Upper lobe of left lung (tissue), 6 donors: ENCODE measurements around the gene IFITM5. TPM values are rescaled to one million over a fixed set of nuclear protein-coding genes. Genes with fewer than 3 reads are reported as not detected.
"Not testable (repeated sequence)": the region's sequence is repeated elsewhere in the genome, so short reads cannot be mapped to it uniquely, and the experiment has no call there.

Source experiments
- ATAC-seq, 2 donors: fragments of 200-7000 bp; cut with Tn5 transposase; one replicate each; pipeline ENCODE4 v1.9.1; 2022; ENCODE audit warnings: mild to moderate bottlenecking in 2 of 2, moderate library complexity in 2 of 2; ENCODE audit not compliant: low FRiP score in 2 of 2
- DNase-seq, 2 donors: peaks; one replicate each; pipeline ENCODE4 v3.0.0-alpha.2; 2019 to 2020
- H3K27ac ChIP-seq, 4 donors: fragments of 200-600 bp; sonication (generic); one replicate each; pipeline ENCODE4 v1.5.1; 2016 to 2019
- H3K27me3 ChIP-seq, 4 donors: fragments of 200-600 bp; sonication (generic); one replicate each; pipeline ENCODE4 v1.5.1; 2017 to 2019
- H3K36me3 ChIP-seq, 4 donors: fragments of 200-600 bp; sonication (generic); one replicate each; pipeline ENCODE4 v1.5.1; 2016 to 2019
- H3K4me1 ChIP-seq, 4 donors: fragments of 200-600 bp; sonication (generic); one replicate each; pipeline ENCODE4 v1.5.1; 2018 to 2019
- H3K4me3 ChIP-seq, 4 donors: fragments of 200-600 bp; sonication (generic); one replicate each; pipeline ENCODE4 v1.5.1; 2017 to 2019; ENCODE audit warnings: mild to moderate bottlenecking in 2 of 4, moderate library complexity in 1 of 4
- H3K9me3 ChIP-seq, 4 donors: fragments of 200-600 bp; sonication (generic); one replicate each; pipeline ENCODE4 v1.5.1; 2018 to 2019
- EP300 ChIP-seq, 4 donors: sonication (generic); formaldehyde crosslinking; IDR thresholded peaks; one replicate each; pipeline ENCODE4 v1.5.1; 2017; ENCODE audit warnings: antibody characterized with exemption in 4 of 4, control low read depth in 2 of 4
- POLR2A ChIP-seq, 4 donors: fragments of 450-650 bp; IDR thresholded peaks; one replicate each; pipeline ENCODE4 v1.5.1; 2016 to 2017; ENCODE audit warnings: antibody characterized with exemption in 4 of 4, mild to moderate bottlenecking in 2 of 4
- POLR2AphosphoS5 ChIP-seq, 2 donors: sonication (generic); formaldehyde crosslinking; IDR thresholded peaks; one replicate each; pipeline ENCODE4 v1.5.1; 2017; ENCODE audit warnings: antibody characterized with exemption in 2 of 2
- WGBS, 2 donors: methylation state at CpG; one replicate each; pipeline ENCODE4 v1.1.5; 2017 to 2018; 5-methylcytosine and 5-hydroxymethylcytosine counted together
- total RNA-seq, 6 donors: library from RNA; depleted of rRNA in 4 of 6; stranded (reverse); fragments of >200 nt in 4 of 6; gene quantifications; one replicate each; pipeline versions ENCODE4 v1.1.0 to v1.2.1, GENCODE V29; 2016 to 2021
- TF ChIP-seq, protein P1 (sequence below), 6 experiments: fragments of 450-650 bp in 4 of 6; fragments of 200-600 bp in 2 of 6; sonication (generic) in 2 of 6; IDR thresholded peaks; one replicate each; pipeline ENCODE4 v1.5.1; 2016 to 2019; ENCODE audit warnings: antibody characterized with exemption in 6 of 6
- donor health status: DM: no; HTN: no; CAD: no; lungs with moderate emphysema.
- donor health status: DM: no; HTN: yes; CAD: no; lungs with severe emphysema.

Gene IFITM5
- total RNA-seq, 6 donors from 2014 or later = not detected

DNA sequence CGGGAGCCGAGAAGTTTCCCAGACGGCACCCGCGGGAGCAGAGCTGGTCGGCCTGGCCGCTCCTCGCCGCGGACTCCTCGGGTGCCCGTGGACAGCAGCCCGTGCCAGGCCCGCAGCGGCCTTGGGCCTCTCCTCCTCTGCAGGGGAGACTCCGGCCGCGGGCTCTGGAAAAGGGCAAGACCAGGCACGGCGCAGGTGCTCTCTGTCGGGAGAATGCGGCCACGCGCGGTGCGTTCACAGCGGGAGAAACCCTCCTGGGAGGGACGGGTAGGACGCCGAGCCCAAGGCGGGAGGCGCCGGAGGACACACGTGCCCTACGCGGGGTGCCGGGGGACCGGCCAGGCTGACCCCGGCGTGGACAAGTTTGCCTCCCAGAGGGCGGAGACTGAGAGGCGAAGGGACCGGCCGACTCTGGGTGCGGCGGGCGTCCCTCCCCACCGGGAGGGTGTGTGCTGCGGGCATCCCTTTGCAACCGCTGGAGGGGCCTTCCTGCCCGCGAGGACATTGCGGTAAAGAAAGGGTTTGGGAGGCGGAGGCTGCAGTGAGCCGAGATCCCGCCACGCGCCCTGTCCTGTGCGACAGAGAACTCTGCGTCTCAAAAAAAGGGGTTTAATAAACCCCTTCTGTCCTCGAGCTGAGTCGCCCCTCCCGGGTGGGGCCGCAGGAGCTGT, 16.8 kb upstream of the IFITM5 start:
- ATAC-seq = no peak
- peak in 1 of 2 donors; percentile 88 for DNase-seq
- Histone ChIP-seq H3K4me3 (peak overlapping the region; percentile 42 to 67 (median 47)), H3K27me3 (peaks cover 0 to 9% (median 0%) of the 10 kb centered on the region in 4 donors), H3K27ac (peak overlapping the region; percentile 61 to 97 (median 94)), H3K9me3 (no peaks in the 10 kb centered on the region), H3K4me1 (peaks cover 42 to 65% (median 46%) of the 10 kb centered on the region in 4 donors), H3K36me3 (peaks cover 0 to 4% (median 0%) of the 10 kb centered on the region in 4 donors)
- TF ChIP-seq EP300 (IDR thresholded peaks at IDR 0.05) (no peak), POLR2A (IDR thresholded peaks at IDR 0.05) (peak in 2 of 4 donors; percentile 19 to 34), POLR2AphosphoS5 (IDR thresholded peaks at IDR 0.05) (peak; percentile 26 to 39)
- TF ChIP-seq, protein P1, sequence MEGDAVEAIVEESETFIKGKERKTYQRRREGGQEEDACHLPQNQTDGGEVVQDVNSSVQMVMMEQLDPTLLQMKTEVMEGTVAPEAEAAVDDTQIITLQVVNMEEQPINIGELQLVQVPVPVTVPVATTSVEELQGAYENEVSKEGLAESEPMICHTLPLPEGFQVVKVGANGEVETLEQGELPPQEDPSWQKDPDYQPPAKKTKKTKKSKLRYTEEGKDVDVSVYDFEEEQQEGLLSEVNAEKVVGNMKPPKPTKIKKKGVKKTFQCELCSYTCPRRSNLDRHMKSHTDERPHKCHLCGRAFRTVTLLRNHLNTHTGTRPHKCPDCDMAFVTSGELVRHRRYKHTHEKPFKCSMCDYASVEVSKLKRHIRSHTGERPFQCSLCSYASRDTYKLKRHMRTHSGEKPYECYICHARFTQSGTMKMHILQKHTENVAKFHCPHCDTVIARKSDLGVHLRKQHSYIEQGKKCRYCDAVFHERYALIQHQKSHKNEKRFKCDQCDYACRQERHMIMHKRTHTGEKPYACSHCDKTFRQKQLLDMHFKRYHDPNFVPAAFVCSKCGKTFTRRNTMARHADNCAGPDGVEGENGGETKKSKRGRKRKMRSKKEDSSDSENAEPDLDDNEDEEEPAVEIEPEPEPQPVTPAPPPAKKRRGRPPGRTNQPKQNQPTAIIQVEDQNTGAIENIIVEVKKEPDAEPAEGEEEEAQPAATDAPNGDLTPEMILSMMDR (IDR thresholded peaks at IDR 0.05) = peak in 1 of 6 experiments; percentile 31
- 34 to 63% methylated on average over 23 to 48 of the region's 64 CpGs for WGBS, 2 donors

DNA sequence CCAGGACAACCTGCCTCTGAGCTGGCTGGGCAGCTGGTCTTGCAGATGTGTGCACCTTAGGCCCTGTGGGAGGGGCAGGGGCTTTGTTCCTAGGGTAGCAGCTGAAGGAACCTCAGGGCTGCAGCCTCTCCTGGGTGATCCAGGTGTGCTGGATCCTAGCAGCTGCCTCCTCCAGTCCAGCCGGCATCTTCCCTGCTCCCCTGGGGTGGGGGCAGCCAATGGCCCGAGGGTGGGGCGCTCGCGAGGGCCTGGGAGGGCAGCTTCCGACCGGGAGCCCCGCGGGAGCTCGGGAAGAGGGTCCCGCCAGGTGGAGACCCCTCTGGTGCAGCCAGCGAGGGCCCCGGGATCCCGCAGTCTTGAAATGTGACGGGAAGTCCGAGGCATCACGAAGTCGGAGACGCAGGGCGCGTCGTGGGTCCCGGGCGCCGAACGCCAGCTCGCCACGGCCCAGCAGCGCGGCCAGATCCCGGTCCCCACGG, 16.2 kb upstream of the IFITM5 start:
- Histone ChIP-seq H3K36me3 (peaks cover 0 to 4% (median 0%) of the 10 kb centered on the region in 4 donors), H3K27ac (peak overlapping the region; percentile 61 to 97 (median 94)), H3K9me3 (no peaks in the 10 kb centered on the region), H3K4me1 (peaks cover 42 to 61% (median 46%) of the 10 kb centered on the region in 4 donors), H3K4me3 (peak overlapping the region; percentile 42 to 67 (median 47)), H3K27me3 (peaks cover 0 to 9% (median 0%) of the 10 kb centered on the region in 4 donors)
- DNase-seq (no peak), ATAC-seq (no peak)
- TF ChIP-seq POLR2AphosphoS5 (IDR thresholded peaks at IDR 0.05) = no peak
- TF ChIP-seq EP300 (IDR thresholded peaks at IDR 0.05) = no peak
- TF ChIP-seq, protein P1 (IDR thresholded peaks at IDR 0.05) = no peak
- TF ChIP-seq POLR2A (IDR thresholded peaks at IDR 0.05) = no peak
- 62 to 85% methylated on average over 24 to 31 of the region's 32 CpGs for WGBS, 2 donors

DNA sequence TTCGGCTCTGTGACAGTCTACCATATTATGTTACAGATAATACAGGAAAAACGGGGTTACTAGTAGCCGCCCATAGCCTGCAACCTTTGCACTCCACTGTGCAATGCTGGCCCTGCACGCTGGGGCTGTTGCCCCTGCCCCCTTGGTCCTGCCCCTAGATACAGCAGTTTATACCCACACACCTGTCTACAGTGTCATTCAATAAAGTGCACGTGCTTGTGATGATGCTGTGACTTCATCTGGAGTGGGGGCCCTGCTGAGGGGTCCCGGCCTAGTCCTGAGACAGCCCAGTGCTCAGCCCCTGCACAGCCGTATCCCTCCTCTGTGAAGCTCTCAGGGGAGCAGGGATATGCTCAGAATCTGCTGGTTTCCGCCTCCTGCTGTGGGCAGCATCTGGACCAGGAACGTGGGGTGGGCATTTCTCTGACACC, 15.7 kb upstream of the IFITM5 start:
- Histone ChIP-seq H3K27ac (peak overlapping the region; percentile 85 to 97 (median 94)), H3K4me1 (peaks cover 42 to 61% (median 46%) of the 10 kb centered on the region in 4 donors), H3K4me3 (peak overlapping the region; percentile 42 to 67 (median 47)), H3K27me3 (peaks cover 0 to 9% (median 0%) of the 10 kb centered on the region in 4 donors), H3K9me3 (no peaks in the 10 kb centered on the region), H3K36me3 (peaks cover 0 to 4% (median 0%) of the 10 kb centered on the region in 4 donors)
- no peak for DNase-seq
- no peak for ATAC-seq
- TF ChIP-seq, protein P1 (IDR thresholded peaks at IDR 0.05) = no peak
- no peak for TF ChIP-seq POLR2AphosphoS5 (IDR thresholded peaks at IDR 0.05)
- TF ChIP-seq EP300 (IDR thresholded peaks at IDR 0.05) = no peak
- TF ChIP-seq POLR2A (IDR thresholded peaks at IDR 0.05) = no peak
- WGBS, 2 donors = 40 to 63% methylated on average over 2 to 9 of the region's 9 CpGs

DNA sequence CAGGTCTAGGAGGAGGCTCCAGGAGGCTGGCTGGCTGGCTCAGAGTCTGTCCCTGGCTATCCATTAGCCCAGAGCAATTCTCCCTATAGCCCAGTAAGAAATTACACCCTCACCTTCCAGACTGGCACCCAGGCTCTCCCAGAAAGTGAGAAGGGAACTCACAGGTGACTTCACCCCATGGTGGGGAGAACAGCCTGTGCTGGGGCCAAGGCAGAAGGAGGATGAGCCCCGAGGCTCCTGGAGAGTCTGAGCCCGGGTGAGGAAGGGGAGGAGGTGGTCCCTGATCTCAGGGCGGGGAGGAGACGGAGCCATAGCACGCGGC, 15.2 kb upstream of the IFITM5 start:
- H3K9me3 ChIP-seq, ATAC-seq, H3K27me3 ChIP-seq, DNase-seq, H3K36me3 ChIP-seq: not testable (repeated sequence)
- H3K4me3 ChIP-seq = peak overlapping the region; percentile 42 to 67 (median 47)
- WGBS, 2 donors = 43 to 60% methylated on average over 6 of the region's 6 CpGs
- peaks cover 42 to 65% (median 50%) of the 10 kb centered on the region in 4 donors for H3K4me1 ChIP-seq
- H3K27ac ChIP-seq = peak overlapping the region; percentile 85 to 97 (median 94)

DNA sequence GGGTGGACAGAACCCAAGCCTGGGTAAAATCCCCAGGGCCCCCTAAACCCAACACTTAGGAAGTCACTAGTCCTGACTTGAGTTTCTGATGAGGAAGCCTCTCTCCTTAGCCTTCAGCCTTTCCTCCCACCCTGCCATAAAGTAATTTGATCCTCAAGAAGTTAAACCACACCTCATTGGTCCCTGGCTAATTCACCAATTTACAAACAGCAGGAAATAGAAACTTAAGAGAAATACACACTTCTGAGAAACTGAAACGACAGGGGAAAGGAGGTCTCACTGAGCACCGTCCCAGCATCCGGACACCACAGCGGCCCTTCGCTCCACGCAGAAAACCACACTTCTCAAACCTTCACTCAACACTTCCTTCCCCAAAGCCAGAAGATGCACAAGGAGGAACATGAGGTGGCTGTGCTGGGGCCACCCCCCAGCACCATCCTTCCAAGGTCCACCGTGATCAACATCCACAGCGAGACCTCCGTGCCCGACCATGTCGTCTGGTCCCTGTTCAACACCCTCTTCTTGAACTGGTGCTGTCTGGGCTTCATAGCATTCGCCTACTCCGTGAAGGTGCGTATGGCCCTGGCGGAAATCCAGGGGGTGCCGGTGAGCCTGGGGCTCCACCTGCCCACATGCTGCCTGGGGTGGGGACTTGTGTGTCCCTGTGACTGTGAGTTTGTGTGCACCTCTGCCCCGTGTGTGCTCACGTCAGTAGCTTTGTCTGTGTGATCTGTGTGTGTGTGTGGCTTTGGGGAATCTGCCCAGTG, 14.6 kb upstream of the IFITM5 start, which contains the start of gene IFITM1:
IFITM1 (plus strand) TSS at position 254 of the 767 bp plus-strand sequence; CDS start at position 385, 131 bp downstream.
- Histone ChIP-seq H3K36me3 (no peaks in the 10 kb centered on the region), H3K27ac (peak within 1 kb of the TSS; percentile 85 to 97 (median 94)), H3K4me1 (peaks cover 42 to 69% (median 56%) of the 10 kb centered on the region in 4 donors), H3K27me3 (peaks cover 0 to 9% (median 0%) of the 10 kb centered on the region in 4 donors), H3K4me3 (peak within 1 kb of the TSS; percentile 42 to 67 (median 47)), H3K9me3 (no peaks in the 10 kb centered on the region)
- TF ChIP-seq POLR2A (IDR thresholded peaks at IDR 0.05) (peak in 3 of 4 donors; percentile 28 to 83 (median 67)), POLR2AphosphoS5 (IDR thresholded peaks at IDR 0.05) (peak; percentile 65 to 81), EP300 (IDR thresholded peaks at IDR 0.05) (no peak)
- TF ChIP-seq, protein P1 (IDR thresholded peaks at IDR 0.05) = peak in 2 of 6 experiments; percentile 7 to 35
- ATAC-seq = peak; percentile 4 to 39
- WGBS, 2 donors = 8 to 13% methylated on average over 14 to 18 of the region's 18 CpGs
- no peak for DNase-seq
